ENCODE measurements around the gene NEU2.

The NEU2 gene

DNA sequence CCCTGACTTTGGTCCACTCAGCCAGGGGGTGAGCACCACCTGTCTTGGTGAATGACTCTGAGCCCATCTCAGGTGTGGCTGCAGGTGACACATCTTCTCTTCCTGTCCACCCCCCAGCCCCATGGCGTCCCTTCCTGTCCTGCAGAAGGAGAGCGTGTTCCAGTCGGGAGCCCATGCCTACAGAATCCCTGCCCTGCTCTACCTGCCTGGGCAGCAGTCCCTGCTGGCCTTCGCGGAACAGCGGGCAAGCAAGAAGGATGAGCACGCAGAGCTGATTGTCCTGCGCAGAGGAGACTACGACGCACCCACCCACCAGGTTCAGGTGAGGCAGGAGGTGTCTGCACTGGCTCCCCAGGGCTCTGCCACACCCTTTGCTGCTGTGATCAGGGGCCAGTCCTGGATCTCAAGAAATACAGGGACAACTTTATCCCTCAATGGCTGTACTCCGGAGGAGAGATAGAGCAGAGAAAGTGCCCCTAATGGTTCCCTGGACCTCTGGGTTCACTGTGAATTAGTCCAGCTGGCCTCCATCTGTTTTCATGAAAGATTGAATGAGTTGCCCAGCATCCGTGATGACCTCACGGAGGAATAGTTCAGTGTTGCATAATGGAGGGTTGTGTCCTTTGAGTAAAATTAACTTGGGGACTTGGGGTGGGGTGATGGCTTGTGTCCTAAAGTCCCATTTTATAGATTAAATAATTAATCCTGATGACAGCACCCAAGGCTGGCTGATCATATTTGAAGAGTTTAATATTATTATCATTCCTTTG, at the start of gene NEU2:
TSS of gene NEU2 (plus strand) at position 122 of the 770 bp plus-strand sequence. CDS start at position 122, 0 bp downstream.
- DNase-seq = no peak

DNA sequence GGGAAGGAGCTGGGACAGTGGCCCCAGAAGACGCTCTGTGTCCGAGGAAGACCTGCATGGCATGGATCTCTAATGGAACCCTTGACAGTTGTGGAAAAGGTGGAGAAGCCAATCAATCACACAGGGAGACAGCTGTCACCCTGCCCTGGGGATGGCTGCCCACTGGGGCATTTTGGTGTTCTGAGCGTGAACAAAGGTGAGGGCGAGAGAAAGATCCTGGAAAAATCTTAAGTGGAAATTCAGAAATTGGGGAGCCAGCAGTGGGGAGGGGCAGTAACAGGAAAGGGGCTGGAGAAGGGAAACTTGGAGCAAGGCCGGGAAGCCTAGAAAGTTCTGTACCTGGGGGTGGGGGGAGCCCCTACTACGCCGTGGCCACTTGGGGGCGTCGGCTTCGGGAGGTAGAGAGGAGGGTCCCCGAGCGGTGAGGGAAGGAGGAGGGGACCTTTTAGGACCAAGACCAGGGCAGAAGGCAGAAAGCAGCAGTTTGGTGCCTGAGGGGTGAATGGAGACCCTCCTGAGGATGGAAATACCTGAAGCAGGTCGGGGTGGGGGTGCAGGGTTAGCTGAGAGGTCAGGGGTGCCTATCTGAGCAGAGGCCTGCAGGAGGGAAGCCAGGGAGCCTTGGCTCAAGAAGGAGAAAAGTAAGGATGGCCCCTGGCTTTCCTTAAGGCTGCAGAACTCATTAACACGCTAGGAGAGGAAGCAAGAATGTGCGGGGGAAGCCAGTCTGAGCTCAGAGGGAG, 49.4 kb upstream of the NEU2 start:
- DNase-seq = no peak

DNA sequence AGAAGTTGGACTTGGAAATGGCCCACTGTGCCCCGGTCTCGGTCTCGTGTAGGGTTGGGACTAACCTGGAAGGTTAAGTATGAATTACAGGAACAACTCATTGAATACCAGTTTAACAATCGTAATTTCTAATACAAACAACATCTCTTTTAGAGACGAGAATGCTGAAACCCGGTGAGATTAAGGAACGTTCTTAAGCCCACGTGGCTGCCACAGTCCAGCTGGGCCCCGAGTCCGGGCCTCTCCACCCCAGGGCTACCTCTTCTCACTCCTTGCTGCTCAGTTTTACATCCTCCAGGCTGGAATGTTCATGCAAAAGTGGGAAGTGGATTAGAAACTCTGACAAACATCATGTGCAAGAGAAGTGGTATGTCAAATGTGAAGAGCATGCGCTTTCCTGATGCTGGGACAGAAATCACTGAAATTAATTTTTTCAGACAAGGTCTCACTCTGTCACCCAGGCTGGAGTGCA, 48.8 kb upstream of the NEU2 start:
- no peak for DNase-seq

DNA sequence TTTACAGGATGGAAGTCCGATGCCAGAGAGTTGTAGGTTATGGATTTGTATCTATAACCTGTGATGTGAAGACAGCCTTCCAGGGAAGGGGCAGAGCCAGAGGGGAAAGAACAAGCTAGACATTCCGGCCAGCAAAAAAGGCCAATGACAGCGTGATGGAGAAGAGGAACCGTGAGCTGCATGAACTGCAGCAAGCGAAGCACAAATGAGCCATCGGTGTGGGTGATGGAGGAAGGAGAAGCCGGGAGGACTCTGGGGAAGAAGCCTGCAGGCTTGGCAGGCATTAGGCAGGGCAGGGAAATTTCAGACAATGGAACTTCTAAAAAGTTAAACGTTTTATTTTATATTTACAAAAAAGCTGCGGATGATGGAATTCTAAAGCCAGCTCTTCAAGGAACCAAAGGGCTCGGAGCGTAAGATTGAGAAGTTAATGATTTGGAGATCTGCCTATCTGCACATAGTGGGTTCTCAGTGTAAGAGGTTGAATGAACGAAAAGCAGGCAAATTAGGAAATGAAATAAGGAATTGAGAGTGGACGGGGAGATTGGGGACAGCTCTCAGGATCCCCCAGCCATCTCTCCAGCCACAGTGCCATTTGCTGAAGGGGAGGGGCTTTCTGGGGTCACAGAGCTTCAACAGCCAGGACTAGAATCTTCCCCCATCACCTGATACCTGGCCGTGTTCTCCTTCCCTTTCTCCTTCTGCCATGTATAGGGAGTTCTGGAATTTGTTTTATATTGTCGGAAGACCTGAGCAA, 47.8 kb upstream of the NEU2 start:
- DNase-seq = no peak

- DNase-seq = no peak
These were observed 46.3 kb upstream of the NEU2 start for GRCh38 chr2:232986155-232986554.

- no peak for DNase-seq
These were observed 39.1 kb upstream of the NEU2 start for GRCh38 chr2:232993231-232993821.

DNA sequence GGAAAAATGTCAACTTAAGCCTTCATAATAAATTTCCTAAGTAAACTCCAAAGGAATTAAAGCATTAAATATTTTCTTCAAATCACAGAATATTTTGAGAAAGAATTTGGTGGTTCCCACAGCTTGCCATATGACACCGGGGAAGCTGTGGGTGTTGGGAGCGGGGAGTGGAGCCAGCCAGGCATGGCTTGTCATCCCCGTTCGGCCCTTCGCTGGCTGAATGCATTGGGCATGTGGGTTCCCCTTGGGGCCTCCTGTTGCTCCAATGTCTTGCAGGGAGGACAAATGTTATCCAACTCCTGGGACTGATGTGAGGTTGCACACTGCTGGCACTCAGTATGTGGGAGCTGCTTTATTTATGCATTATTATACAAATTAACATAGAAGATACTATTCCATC, 38.0 kb upstream of the NEU2 start:
- no peak for DNase-seq

DNA sequence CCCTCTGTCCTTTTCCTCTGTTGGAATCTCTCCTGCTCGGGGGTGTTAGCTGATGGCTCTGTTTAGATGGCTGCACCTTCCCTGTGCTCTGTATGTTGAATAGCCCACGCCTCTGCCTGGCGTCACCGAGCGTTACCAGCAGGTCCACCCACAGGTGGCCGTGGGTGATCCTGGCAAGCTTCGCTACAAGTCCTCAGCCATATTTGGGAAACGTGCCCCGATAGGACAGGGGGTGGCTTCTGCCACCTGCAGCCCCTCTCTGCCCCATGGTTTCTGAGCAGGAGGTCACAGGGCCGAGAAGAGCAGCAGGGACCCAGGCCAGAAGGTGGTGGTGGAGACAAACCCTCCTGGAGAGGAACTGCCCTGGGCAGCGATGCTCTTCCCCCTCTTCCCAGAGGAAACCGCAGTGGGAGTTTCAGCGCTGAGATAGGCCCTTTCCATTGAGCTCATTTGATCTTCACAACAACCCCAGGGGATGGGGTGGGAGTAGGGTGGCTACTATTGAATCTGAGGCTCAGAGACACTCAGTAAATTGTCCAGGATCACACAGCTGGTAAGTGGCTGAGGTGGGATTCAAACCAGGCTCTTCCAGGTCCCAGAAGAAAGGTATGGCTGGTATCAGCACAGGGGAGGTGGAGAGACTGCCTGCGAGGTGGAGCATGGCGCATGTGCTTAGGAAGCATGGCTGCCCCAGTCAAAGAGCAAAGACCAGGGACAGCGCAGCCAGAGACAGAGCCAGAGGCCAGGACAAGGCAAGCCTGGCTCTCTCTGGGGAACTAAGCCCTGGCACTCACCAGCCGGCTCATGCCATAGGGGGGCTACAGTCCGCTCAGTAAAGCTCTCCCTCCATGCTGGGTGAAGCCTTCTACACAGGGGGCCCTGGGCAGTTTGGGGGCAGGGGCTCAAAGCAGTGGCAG, 34.5 kb upstream of the NEU2 start:
- no peak for DNase-seq

- DNase-seq = no peak
These were observed 33.8 kb upstream of the NEU2 start for GRCh38 chr2:232998666-232998985.

- DNase-seq = no peak
These were observed 33.1 kb upstream of the NEU2 start for GRCh38 chr2:232999354-232999753.

- no peak for DNase-seq
These were observed 31.4 kb upstream of the NEU2 start for GRCh38 chr2:233000886-233001750.

DNA sequence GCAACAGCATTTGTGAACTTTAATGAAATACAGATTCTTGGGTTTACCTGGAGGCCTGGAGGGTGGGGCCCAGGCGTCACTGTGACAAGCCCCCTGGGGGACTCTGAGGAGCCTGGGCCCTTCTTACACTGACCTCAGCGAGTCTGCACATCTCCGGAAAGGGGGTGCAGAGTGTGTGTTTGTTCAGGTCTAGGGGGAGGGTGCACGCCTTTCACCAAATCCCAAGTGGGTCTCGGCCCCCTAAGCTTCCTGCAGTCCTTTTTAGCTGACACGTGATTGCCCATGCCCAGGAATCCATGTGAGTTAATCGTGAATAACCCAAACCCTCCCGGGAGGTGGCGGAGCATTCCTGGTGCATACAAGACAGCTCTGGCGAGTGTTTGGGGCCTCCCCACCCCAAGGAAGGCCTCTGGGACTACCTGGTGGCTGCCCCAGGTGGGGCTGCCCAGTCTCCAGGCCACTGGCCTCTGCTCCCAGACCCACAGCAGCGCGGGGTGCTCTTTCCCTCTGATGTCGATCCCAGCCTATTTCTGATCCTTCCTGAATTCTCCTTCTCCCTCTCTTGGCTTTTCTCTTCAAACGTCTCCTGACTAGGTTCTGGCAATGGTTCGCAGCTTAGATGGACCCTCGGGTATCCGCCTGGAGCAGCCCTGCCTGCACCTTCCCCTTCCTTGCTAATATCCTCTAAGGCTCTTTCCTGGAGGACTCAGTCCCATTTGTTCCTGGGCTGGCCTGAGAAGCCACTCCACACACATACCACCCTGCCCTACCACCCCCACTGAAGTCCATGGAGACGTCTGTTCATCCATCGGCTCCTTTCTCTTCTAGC, 29.4 kb upstream of the NEU2 start:
- DNase-seq = no peak

- no peak for DNase-seq
These were observed 28.6 kb upstream of the NEU2 start for GRCh38 chr2:233003658-233004555.

DNA sequence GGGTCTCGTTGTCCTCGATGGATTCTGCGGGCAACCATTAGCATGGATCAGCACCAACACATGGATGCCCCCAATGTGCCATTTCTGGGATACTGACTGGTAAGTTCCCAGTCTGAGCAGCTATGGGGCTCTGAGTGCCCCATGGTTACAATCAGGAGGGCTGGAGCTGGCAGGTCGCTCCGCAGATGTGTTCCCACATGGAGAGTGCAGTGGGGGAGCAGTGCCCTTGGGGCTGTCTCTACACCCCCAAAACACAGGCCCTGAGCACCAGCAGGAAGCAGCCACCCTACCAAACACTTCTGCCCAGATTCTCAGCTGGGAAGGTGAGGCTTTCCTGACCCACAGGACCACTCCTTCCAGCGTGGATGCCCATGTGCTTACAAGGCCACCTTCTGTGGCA, 27.4 kb upstream of the NEU2 start:
- DNase-seq = no peak

- no peak for DNase-seq
These were observed 25.8 kb upstream of the NEU2 start for GRCh38 chr2:233006648-233007047.

DNA sequence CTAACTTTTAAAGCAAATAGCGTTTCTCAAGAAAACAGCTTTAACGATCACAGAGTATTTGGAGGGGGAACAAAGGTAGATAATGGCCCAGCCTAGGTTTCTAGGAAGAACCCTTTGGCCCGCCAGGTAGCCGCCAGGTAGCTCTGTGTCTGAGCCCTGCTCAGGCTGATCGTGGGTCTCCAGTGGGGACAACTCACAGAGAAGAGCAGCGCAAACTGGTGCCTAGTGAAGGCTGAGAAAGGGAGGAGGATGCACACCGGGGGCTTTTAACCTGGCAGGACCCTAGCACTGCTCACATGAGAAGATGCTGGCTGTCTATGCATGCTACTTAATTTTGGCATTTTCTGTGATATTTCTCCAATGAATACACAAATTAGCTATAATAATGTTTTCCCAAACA, 25.2 kb upstream of the NEU2 start:
- no peak for DNase-seq

DNA sequence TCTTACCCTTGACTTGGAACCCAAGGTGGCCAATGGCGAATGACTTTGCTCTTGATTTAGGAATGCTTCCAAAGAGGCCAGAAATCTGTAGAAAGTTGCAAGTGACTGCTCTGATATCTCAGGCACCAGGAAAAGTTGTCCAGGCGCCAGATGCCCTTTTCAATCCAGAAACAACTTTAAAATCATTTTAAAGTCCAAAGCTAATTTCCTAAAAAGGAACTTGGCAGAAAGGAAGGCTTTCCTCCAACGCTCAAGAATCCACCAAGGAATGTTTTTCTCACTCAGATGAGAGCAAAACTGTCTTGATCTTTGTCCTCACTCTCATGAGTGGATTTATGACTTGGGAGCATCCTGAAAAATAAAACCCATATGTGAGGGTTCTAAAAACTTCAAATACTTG, 24.7 kb upstream of the NEU2 start:
- DNase-seq = no peak

DNA sequence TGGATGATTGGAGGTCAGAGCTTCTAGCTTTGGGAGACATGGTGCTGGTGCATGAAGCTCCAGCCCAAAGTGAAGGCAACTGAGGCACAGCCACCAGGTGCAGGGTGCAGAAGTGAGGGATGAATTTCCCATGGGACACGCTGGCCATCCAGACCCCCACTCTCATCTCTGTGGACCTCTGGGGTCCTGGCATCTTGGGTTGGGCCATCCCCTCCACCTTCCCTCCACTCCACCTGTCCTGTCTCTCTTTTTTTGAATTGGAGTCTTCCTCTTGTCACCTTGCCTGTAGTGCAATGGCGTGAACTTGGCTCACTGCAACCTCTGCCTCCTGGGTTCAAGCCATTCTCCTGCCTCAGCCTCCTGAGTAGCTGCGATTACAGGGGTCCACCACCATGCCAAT, 22.8 kb upstream of the NEU2 start:
- no peak for DNase-seq

- no peak for DNase-seq
These were observed 21.8 kb upstream of the NEU2 start for GRCh38 chr2:233010569-233011267.
